ENCODE data around the gene MIPOL1.

GRCh38 chr14:37262649-37263048 lies 64.9 kb downstream of the MIPOL1 start:
- TF ChIP-seq GATA2 (IDR thresholded peaks at IDR 0.05; ENCODE audit: low read depth, low read length): no peak
- no peak for TF ChIP-seq GATA3 (IDR thresholded peaks at IDR 0.05; ENCODE audit: low read depth, low read length)
